ENCODE results near the gene CTTNBP2NL.

- TF ChIP-seq POLR2A (IDR thresholded peaks at IDR 0.05) = no peak
- TF ChIP-seq CTCF (IDR thresholded peaks at IDR 0.05) = no peak
Measured at GRCh38 chr1:112465122-112465521, 69.1 kb downstream of the CTTNBP2NL start.

Measured in testis (tissue), 2 donors.